Prostate gland (tissue), 2 donors: Measurements from ENCODE around the gene CASP8AP2. TPM values are rescaled to one million over a fixed set of nuclear protein-coding genes. Genes with fewer than 3 reads are reported as not detected.
"Not testable (repeated sequence)": the region's sequence is repeated elsewhere in the genome, so short reads cannot be mapped to it uniquely, and the experiment has no call there.

Experiments
- DNase-seq: peaks from one replicate; pipeline ENCODE4 v3.0.0-alpha.2; 2019; ENCODE audit warnings: low spot score
- H3K27ac ChIP-seq, 2 donors: fragments of 200-600 bp; sonication (generic); 2 replicates each; pipeline ENCODE4 v1.5.1; 2017 to 2019
- H3K27me3 ChIP-seq: fragments of 200-600 bp; sonication (generic); replicated peaks from 2 replicates; pipeline ENCODE4 v1.5.1; 2019; ENCODE audit not compliant: insufficient read depth
- H3K36me3 ChIP-seq, 2 donors: fragments of 200-600 bp; sonication (generic); 1 replicate in 1 of 2; 2 replicates in 1 of 2; pipeline versions ENCODE4 v1.5.1 to v1.8.1; 2017 to 2019
- H3K4me1 ChIP-seq: fragments of 200-600 bp; sonication (generic); replicated peaks from 2 replicates; pipeline ENCODE4 v1.5.1; 2019
- H3K4me3 ChIP-seq, 2 donors: fragments of 200-600 bp; sonication (generic); 2 replicates each; pipeline ENCODE4 v1.5.1; 2017 to 2019
- H3K9me3 ChIP-seq: fragments of 200-600 bp; sonication (generic); 2 replicates; pipeline ENCODE4 v1.5.1; 2017
- POLR2A ChIP-seq: fragments of 450-650 bp; IDR thresholded peaks from one replicate; pipeline ENCODE4 v1.6.1; 2016; ENCODE audit warnings: antibody characterized with exemption, mild to moderate bottlenecking
- POLR2AphosphoS5 ChIP-seq: sonication (generic); formaldehyde crosslinking; IDR thresholded peaks from one replicate; pipeline ENCODE4 v1.6.1; 2017; ENCODE audit warnings: antibody characterized with exemption
- WGBS: methylation state at CpG from one replicate; pipeline ENCODE4 v1.1.5; 2018; 5-methylcytosine and 5-hydroxymethylcytosine counted together
- intact Hi-C: fragments of 100-400 bp; cut with DNase I; formaldehyde crosslinking; loops from one replicate; pipeline ENCODE4 v1.14.2; 2022
- total RNA-seq, 2 donors: library from RNA; depleted of rRNA; stranded (reverse); fragments of >200 nt; gene quantifications; one replicate each; pipeline ENCODE4 v1.1.0, GENCODE V29; 2016
- TF ChIP-seq, protein P1 (sequence below), 4 experiments: fragments of 200-600 bp in 2 of 4; fragments of 450-650 bp in 2 of 4; sonication (generic) in 2 of 4; IDR thresholded peaks; 1 replicate in 3 of 4; 2 replicates in 1 of 4; pipeline ENCODE4 v1.5.1; 2016 to 2019; ENCODE audit warnings: antibody characterized with exemption in 4 of 4, mild to moderate bottlenecking in 2 of 4, moderate library complexity in 2 of 4

The CASP8AP2 gene
- total RNA-seq, 2 donors from 2014 or later = 10.9 to 17.7 TPM

DNA sequence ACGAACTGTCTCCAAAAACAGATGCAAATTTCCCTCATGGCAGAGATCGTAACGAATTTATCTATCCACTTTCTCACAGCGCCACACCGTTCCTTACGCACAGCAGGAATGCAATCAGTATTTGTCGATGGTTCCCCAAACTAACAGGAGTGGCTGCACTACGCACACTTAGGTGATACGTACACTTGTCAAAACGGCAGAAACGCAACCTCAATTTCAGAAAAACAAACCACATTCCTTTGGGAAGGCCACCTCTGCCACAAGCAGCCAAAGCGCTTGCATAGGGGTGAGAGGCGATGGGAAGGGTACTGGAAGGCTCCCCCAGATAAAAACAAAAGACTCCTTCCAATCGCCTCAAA lies 10.7 kb upstream of the CASP8AP2 start:
- WGBS = under 1% methylated on average over 14 of the region's 14 CpGs
- intact Hi-C loops = no loop called here
- peak; percentile 16 for DNase-seq

DNA sequence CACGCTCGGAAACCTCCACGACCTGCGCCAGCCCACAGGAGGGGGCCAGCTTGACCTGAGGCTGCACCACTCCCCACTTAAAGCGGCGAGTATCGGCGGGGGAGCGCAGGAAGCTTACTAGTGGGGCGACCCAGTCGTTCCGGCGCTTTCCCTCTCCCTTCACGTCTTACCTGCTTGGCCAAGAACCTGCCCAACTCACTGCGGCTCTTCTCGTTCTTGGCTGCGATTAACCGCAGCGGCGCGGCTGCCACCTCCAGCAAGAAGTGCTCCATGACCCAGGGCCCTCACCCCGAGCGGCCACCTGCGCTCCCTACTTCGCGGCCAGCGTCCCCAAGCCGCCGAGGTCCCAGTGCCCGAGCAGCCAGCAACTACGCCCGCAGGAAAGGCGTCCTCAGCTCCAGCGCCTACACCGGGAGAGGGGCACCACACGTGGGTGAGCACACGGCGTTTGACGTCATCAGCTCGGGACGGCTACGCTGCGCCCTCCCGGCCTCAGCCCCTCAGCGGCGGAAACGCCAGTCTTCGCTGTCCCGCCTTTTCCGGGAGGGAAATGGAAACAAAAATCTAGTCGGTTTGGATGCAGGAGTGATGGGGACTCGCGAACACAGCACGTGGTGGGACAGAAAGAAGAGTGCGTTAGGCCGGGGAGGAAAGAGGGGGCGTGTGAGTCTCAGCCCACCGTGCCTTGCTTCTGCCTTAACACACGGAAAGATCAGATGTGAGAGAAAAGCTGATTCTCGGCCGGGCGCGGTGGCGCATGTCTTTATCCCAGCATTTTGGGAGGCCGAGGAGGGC lies 10.1 kb upstream of the CASP8AP2 start, which contains the start of gene MDN1:
Gene MDN1 (minus strand): TSS at position 459 of the 795 bp plus-strand sequence. CDS start 187 bp downstream, at position 272.
- H3K27ac ChIP-seq = peak within 1 kb of the TSS; percentile 89 to 90
- H3K4me3 ChIP-seq = peak within 1 kb of the TSS; percentile 81 to 88
- H3K27me3 ChIP-seq = no peaks in the 10 kb centered on the region
- intact Hi-C loops = no loop called here
- no peaks in the 10 kb centered on the region for H3K36me3 ChIP-seq
- no peaks in the 10 kb centered on the region for H3K9me3 ChIP-seq
- DNase-seq = peak; percentile 87
- under 1% methylated on average over 63 of the region's 65 CpGs for WGBS
- TF ChIP-seq POLR2A = peak; percentile 72
- TF ChIP-seq, protein P1, sequence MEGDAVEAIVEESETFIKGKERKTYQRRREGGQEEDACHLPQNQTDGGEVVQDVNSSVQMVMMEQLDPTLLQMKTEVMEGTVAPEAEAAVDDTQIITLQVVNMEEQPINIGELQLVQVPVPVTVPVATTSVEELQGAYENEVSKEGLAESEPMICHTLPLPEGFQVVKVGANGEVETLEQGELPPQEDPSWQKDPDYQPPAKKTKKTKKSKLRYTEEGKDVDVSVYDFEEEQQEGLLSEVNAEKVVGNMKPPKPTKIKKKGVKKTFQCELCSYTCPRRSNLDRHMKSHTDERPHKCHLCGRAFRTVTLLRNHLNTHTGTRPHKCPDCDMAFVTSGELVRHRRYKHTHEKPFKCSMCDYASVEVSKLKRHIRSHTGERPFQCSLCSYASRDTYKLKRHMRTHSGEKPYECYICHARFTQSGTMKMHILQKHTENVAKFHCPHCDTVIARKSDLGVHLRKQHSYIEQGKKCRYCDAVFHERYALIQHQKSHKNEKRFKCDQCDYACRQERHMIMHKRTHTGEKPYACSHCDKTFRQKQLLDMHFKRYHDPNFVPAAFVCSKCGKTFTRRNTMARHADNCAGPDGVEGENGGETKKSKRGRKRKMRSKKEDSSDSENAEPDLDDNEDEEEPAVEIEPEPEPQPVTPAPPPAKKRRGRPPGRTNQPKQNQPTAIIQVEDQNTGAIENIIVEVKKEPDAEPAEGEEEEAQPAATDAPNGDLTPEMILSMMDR (IDR thresholded peaks at IDR 0.05) = peak in 1 of 4 experiments; percentile 12
- TF ChIP-seq POLR2AphosphoS5 = peak; percentile 98
- no peaks in the 10 kb centered on the region for H3K4me1 ChIP-seq

More for the DNA sequence above, 10.7 kb upstream of the CASP8AP2 start:
- Histone ChIP-seq H3K27ac (peak overlapping the region; percentile 89 to 90), H3K27me3 (no peaks in the 10 kb centered on the region), H3K9me3 (no peaks in the 10 kb centered on the region), H3K4me1 (no peaks in the 10 kb centered on the region), H3K4me3 (peak overlapping the region; percentile 81 to 88), H3K36me3 (no peaks in the 10 kb centered on the region)
- TF ChIP-seq, protein P1 (IDR thresholded peaks at IDR 0.05) = no peak
- TF ChIP-seq POLR2A (no peak), POLR2AphosphoS5 (no peak)

GRCh38 chr6:89826029-89826528 lies 3.6 kb upstream of the CASP8AP2 start:
- Histone ChIP-seq H3K27me3 (no peaks in the 10 kb centered on the region), H3K4me1 (no peaks in the 10 kb centered on the region), H3K9me3 (no peaks in the 10 kb centered on the region), H3K4me3 (no peak overlapping the region), H3K36me3 (no peaks in the 10 kb centered on the region), H3K27ac (no peak overlapping the region)
- TF ChIP-seq POLR2AphosphoS5 = no peak
- TF ChIP-seq, protein P1 (IDR thresholded peaks at IDR 0.05) = no peak
- TF ChIP-seq POLR2A = no peak
- WGBS = 77% methylated on average over 6 of the region's 6 CpGs
- intact Hi-C loops = no loop called here
- no peak for DNase-seq

- not testable (repeated sequence) for H3K4me1 ChIP-seq
Observed at GRCh38 chr6:89828475-89828987, 1.1 kb upstream of the CASP8AP2 start.

GRCh38 chr6:89828988-89829471 lies 650 bp upstream of the CASP8AP2 start:
- Histone ChIP-seq H3K4me1 (no peaks in the 10 kb centered on the region), H3K36me3 (peaks cover 0 to 10% of the 10 kb centered on the region in 2 donors), H3K9me3 (no peaks in the 10 kb centered on the region), H3K27ac (peak overlapping the region; percentile 73 to 83), H3K4me3 (peak overlapping the region; percentile 65 to 93), H3K27me3 (no peaks in the 10 kb centered on the region)
- no peak for DNase-seq
- TF ChIP-seq POLR2AphosphoS5 (no peak), POLR2A (no peak)
- TF ChIP-seq, protein P1 (IDR thresholded peaks at IDR 0.05) = no peak
- WGBS = 5% methylated on average over 18 of the region's 18 CpGs
- intact Hi-C loops = no loop called here

More at GRCh38 chr6:89828475-89828987, 1.1 kb upstream of the CASP8AP2 start:
- H3K4me3 ChIP-seq = peak overlapping the region; percentile 65 to 93
- H3K27ac ChIP-seq = peak overlapping the region; percentile 73 to 83
- H3K36me3 ChIP-seq, intact Hi-C loops, DNase-seq, H3K27me3 ChIP-seq, H3K9me3 ChIP-seq: not testable (repeated sequence)
- 74% methylated on average over 13 of the region's 13 CpGs for WGBS
